ENCODE measurements around the gene GPER1. TPM values are rescaled to one million over a fixed set of nuclear protein-coding genes. Genes with fewer than 3 reads are reported as not detected.

The GPER1 gene
- total RNA-seq, 1 experiment from 2014 or later, result 2.5 TPM

DNA sequence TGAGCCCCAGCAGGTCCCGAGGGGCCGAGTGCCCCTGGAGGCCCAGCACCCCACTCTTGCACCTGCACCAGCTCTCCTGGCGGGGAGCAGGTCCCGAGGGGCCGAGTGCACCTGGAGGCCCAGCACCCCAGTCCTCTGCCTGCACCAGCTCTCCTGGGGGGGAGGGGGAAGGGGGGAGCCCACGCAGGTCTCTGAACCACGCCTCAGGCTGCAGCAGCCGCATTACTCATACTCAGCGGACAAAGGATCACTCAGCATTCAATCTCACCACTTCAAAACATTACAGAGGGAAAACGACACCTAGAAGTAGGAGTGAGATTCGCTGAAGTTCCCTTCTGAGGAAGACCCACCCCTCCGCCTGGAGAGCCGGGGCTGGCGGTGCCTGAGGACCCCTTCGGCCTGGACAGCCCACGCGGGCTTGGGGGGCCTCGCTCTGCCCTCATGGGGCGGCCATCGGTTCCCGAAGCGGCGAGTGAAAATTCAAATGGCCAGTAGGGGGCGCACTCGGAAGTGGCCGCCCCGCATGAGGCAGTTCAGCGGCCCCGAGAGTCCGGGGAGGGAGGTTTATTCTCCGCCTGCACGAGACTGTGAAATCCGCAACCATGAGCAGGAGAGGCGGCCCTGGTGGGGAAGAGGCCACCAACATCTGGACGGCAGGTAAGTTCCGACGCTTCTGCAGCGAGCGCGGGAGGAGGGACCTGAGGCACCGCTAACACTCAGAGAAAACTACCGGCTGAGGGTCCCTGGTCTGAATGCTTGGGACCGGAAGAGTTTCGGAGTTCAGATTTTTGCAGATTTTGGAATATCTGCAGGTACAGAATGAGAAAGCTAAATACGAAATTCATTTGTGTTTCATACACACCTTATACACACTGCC lies 1.1 kb upstream of the GPER1 start:
- DNase-seq (ENCODE audit: low spot score), result peak; percentile 76

DNA sequence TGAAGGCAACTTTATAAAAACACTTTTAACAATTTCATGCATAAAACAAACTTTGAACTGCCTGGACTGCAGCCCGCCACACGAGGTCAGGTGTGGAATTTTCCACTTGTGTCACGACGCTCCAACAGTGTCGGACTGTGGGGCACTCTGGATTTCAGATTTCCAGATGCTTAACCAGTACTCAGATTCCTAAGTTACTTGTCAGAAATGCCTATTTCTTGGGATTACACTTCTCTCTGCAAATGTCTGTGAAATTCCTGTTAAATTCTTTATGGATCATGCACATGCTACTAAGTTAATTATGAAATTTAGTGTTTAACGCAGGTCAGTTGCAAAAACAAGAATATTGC lies 473 bp upstream of the GPER1 start:
- no peak for DNase-seq (ENCODE audit: low spot score)

DNA sequence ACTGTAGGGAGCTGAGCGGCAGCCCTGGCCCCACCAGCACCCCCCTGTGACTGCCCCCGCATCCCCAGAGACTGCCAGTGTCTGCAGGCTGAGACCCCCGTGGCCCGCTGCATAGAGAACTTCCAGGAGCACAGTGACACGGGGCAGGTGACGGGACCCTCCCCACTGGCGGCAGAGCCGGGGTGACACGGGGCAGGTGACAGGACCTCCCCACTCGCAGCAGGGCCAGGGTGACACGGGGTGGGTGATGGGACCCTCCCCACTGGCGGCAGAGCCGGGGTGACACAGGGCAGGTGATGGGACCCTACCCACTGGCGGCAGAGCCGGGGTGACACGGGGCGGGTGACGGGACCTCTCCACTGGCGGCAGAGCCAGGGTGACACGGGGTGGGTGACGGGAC lies 2.3 kb downstream of the GPER1 start:
- no peak for DNase-seq (ENCODE audit: low spot score)

DNA sequence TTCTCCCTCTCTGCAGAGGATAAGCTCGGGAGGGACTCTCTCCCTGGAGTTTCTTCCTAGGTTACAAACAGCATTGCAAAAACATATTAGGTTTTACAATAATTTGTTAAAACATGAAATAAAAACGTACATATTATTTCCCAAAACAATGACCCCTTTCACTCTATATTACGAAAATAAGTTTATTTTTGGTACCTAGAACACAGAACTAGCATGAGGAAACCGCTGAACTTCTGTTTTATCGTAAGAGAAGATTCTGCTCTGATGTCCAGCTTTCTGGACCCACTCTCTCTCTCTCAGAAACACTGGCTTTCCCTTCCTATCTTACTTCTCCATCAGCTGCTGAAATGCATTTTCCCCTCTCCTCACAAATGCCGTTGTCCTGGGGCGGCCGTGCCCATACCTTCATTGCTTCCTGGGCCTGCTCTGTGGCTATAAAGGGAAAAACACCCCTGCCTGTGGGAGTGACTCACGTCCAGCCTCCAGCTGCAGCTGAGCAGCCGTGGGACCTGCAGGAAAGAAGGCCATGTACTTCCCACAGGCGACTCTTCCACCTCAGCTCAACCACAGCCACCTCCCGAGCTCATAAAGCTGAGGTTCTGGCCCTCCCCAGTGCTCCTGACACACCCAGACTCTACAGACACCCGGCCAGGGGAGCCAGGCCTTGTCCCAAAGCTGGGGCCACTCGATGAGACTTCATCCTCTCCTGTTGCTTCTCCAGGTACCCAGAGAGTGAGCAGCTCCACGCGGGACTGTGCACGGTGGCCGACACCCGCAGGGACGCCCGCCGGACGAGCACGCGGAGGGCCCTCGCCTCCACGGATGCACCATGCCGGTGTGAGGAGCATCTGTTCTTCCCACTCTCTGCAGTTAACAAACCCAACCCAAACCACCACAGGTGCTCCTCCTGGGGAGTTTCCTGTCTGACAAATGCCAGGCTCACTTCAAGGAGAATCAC lies 3.1 kb downstream of the GPER1 start:
- DNase-seq (ENCODE audit: low spot score), result no peak

DNA sequence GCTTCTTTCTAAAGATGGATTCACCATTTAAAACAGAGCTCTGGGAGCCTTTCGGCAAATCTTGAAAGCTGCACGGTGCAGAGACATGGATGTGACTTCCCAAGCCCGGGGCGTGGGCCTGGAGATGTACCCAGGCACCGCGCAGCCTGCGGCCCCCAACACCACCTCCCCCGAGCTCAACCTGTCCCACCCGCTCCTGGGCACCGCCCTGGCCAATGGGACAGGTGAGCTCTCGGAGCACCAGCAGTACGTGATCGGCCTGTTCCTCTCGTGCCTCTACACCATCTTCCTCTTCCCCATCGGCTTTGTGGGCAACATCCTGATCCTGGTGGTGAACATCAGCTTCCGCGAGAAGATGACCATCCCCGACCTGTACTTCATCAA lies 3.7 kb downstream of the GPER1 start:
- no peak for DNase-seq (ENCODE audit: low spot score)

DNA sequence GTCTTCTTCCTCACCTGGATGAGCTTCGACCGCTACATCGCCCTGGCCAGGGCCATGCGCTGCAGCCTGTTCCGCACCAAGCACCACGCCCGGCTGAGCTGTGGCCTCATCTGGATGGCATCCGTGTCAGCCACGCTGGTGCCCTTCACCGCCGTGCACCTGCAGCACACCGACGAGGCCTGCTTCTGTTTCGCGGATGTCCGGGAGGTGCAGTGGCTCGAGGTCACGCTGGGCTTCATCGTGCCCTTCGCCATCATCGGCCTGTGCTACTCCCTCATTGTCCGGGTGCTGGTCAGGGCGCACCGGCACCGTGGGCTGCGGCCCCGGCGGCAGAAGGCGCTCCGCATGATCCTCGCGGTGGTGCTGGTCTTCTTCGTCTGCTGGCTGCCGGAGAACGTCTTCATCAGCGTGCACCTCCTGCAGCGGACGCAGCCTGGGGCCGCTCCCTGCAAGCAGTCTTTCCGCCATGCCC lies 4.3 kb downstream of the GPER1 start:
- no peak for DNase-seq (ENCODE audit: low spot score)

DNA sequence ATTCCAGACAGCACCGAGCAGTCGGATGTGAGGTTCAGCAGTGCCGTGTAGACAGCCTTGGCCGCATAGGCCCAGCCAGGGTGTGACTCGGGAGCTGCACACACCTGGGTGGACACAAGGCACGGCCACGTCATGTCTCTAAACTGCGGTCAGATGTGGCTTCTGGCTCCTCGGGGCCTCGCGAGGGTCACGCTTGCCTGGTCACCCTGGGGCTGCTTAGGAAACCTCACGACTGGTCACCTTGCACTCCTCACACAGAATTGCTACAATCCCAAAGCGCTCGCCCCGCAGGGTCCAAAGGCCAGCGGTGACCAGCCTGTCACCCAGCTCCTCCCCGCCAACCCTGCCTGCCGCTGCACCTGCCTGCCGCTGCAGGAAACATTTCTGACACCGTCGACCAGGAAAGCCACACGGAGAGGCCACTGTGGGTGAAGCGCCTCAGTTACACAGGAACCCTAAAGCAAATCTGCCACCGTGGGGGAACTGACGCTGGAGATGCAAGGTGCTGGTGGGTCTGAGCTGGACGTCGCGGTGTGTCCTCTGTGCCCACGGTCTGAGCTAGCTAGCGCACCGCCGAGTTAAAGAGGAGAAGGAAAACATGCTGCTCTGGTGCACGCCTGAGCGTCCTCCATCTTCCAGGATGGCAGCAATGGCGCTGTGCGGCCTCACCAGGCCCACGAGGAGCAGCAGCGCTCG lies 5.0 kb downstream of the GPER1 start:
- DNase-seq (ENCODE audit: low spot score), result no peak

DNA sequence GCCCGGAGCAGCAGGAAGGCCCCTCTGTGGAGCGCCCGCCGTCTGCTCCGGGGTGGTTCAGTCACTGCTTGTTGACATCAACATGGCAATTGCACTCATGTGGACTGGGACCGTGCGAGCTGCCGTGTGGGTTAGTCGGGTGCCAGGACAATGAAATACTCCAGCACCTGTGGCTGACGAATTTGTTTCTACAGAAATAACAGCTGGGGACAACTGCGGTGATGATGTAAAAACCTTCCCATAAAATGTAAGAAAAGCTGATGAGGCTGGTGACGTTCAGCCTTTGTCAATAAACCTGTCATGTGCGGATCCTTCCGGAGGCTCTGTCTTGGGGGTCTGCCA lies 5.6 kb downstream of the GPER1 start:
- no peak for DNase-seq (ENCODE audit: low spot score)

DNA sequence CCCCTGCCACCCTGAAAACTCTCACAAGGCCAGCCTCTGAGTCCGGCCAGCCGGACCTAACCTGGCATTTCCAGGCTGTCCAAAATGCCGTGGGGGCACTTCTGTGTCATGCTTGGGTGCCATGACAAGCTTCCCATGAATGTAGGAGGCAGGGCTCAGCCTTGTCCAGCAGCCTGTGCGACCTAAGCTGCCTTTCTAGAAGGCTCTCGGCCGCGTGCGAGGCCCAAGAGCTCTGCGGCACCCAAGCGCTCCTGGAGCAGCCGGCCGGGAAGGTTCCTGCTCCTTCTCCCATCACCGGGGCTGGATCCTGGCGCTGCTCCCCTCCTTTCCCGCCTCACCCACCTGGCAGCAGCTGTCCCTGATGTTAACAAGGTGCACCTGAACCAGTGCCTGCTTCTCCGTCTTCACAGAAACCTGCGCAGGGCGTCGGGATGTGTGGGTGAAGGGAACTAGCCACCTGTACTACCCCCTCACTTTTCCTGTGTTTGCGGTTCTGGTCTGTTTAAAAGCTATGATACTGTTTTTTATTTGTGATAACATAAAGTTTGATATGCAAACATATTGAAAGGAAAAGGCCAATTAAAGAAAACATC lies 6.1 kb downstream of the GPER1 start:
- DNase-seq (ENCODE audit: low spot score), result no peak

DNA sequence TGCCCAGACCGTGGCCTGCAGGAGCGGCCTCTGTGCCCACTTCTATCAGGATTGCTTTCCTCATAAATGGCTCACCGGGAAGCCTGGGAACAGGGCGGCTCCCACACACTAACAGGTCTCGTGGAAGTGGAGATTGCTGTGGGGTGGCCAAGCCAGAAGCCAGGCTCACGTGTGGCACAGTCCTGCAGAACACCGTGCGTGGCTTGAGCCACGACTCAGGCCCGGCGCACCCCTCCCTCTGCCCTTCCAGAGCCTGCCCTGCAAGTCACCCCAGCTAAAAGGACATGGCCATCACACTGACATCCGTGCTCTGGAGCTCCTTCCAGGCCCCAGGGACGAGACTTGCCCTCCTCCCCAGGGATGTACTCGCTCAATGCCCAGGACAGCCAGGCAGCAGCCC lies 7.0 kb downstream of the GPER1 start:
- DNase-seq (ENCODE audit: low spot score), result no peak

DNA sequence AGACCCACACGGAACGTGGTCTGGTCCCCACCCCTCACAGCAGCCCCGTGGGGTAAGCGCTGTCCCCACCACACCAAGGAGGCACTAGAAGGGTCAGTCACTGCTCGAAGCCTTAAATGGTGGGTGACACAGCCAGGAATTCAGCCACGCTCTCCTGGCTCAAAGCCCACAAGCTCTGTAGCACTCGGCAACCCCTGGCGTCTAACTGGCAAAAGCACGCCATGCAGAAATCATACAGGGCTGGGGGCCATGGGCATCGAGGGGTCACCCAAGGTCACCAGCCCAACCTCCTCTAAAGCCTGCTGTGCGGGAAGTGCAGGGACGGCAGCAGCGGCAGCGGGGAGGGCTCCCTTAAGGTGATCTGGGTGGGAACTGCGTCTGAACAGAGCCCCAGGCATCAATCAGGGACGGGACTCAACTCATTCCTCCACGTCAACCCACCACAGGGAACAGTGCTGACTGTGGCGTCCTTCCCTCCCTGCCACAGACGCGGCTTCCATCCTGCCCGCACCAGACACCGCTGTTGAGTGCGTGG lies 7.8 kb downstream of the GPER1 start:
- DNase-seq (ENCODE audit: low spot score), result no peak

DNA sequence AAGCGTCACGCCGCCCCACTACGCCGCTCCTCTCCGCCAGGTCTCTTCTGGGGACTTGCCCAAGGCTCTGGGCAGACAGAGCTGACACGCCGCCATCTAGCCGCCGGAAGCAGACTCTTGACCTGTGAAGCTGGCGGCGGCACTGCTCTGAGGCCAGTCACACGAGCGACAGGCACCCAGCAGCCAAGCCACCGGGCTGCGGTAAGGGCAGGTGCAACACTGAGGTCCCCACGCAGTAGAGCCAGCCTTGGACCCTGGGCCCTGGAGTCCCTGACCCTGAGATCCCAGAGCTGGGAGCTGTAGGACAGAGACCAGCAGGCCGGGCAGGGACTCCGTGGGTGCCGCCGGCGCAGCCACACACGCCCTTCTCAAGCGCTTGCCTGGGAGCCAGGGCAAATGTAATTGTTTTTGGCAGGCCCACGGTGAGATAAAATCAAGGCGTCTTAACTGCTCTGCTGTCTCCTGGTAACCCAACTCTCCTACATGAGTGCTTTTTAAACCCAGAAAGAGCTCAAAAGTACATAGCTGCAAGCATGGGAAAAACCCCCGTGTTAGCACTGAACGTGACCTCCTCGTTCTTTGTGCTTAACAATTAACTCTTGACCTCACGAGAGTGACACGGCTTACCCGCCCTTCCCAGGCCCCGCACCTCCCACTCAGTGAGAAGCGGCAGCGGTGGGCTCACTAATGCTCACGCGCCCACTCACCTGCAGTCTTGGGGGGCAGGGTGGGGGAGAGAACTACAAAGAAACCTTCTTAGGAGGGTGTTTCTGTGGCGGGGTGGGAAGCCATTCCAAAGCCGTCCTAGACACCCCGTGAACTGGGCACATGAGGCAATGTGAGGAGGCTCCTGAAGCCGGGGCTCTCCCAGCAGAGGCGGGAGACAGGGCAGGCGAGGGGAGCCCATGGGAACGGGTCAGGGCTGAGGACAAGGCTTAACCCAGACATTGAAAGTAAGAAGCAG lies 8.5 kb downstream of the GPER1 start:
- DNase-seq (ENCODE audit: low spot score), result no peak

DNA sequence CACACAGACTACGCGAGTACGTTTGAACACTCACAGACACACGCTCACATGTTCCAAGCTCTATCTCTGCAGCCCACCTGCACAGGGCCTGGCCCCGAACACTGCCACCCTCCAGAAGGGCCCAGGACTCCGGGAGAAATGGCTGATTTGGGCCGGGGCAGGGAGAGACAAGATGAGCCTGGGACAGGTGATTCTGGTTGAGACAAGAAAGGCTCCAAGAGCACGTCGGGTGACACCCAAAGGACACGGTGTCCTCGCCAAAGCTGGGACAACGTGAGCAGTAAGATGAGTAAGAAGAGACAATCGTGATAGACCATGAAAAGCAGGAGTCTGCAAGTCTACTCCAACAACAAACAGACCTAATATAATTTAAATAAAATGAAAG lies 9.2 kb downstream of the GPER1 start:
- no peak for DNase-seq (ENCODE audit: low spot score)

DNA sequence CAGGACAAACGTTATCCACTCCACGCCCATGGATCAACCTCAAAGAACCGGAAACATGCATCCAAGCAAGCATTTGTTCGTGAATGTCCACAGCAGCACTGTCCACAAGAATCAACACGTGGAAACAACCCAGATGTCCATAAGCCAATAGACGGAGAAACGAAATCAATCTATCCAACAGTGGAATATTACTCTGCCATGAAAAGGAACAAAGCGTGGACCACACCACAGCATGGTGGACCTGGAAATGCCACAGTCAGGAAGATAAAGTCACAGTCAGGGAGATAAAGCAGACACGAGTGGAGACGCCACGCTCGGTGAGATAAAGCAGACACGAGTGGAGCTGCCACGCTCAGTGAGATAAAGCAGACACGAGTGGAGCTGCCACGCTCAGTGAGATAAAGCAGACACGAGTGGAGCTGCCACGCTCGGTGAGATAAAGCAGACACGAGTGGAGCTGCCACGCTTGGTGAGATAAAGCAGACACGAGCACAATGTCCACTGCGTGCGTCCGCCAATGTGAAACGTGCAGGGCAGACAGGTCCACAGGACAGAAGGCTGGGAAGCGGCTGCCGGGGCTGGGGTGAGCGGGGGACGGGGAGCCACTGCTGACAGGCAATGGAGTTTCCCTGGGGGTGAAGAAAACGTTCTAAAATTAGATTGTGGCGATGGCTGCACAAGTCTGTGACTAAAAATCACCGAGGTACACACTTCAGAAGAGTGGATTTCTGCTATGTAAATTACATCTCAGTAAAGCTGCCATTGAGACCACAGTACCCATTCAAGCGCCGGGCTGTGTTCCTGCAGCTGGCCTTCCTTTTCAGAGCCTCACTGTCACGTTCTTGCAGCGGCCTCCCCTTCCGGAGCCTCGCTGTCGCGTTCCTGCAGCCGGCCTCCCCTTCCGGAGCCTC lies 10.6 kb downstream of the GPER1 start:
- DNase-seq (ENCODE audit: low spot score), result no peak

DNA sequence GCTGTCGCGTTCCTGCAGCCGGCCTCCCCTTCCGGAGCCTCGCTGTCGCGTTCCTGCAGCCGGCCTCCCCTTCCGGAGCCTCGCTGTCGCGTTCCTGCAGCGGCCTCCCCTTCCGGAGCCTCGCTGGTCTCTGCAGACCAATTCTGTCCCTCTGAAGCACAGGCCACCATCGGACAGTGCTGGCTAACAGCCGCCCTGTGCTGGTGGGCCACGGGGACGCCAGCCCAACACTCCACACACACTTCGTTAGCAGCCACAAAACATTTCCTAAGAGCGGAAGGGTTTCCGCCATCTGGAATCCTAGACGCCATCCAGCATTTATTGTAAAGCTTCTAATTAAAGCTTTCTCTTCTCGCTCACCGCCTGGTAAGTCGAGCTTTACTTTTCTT lies 11.2 kb downstream of the GPER1 start:
- no peak for DNase-seq (ENCODE audit: low spot score)

DNA sequence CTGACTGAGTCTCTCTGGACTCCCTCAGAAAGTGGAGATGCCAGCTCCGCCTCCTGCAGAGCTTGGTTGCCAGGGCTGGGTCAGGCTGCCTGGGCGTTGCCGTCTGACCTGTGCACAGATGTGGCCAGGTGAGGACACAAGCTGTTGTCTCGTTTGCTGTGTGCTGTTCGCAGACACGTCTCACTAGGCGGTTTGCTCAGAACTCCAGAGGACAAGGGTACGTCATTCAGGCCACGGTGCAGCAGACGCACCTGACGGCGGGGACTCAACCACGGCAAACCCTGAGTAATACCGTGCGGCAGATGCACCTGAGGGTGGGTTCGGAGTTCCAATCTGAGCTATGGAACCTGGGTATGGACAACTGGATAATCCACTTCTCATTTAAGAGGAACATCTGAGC lies 11.7 kb downstream of the GPER1 start:
- no peak for DNase-seq (ENCODE audit: low spot score)

DNA sequence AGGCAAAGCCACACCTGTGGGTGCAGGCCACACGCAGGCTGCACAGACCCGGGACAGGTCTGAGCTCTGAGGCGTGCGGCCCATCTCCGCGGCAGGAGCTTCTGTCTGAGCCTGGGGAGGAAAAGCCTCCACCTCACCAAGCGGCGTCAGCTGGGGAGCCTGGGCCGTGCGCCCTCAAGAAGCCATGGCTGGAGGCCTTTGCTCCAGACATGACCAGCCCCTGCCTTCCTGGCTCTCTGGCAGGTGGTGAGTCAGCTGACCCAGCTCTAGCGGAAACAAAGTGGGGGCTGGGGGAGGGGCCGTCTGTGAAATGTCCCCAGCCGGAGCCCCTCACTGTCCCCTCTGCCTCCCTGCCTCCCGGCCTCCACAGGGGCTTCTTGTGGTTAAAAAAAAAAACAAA lies 12.5 kb downstream of the GPER1 start:
- no peak for DNase-seq (ENCODE audit: low spot score)

DNA sequence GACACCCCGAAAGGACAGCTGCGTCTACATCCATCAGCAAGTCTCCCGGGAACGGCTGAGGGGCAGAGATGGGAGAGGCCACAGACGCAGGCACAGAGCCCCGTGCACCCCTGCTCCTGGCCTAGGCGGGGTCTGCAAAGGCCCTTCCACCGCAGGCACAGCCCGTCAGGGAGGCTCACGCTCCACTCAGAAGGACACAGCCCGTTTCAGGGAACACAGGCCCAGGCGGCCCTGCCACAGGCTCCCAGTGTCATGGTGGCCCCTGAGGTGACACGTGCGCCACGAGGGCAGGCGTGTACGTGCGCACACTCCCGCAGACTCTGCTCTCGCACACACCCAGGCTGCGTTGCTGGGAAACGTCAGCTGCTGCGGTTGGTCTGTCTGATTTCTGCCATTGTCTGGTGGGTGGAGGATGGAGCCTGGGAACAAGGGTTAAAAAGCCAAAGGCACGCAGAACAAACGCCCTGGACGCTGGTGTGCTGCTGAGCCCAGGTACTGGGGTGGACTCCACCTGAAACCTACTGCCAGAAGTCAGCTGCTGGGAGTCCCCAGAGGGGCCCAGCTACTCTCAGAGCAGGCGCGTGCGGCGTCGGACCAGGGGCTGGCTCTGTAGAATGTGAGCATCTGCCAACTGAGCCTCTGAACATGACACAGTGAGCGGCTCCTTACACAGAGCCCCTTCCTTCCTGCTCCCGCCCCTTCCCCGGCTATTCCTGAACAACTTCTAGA lies 13.1 kb downstream of the GPER1 start:
- no peak for DNase-seq (ENCODE audit: low spot score)
